ENCODE measurements around the gene ABCC8.

- TF ChIP-seq ZNF565 (CRISPR knock-in tag; conservative IDR thresholded peaks at IDR 0.05; ENCODE audit: low read depth) (no peak), OSR1 (CRISPR knock-in tag; IDR thresholded peaks at IDR 0.05) (no peak), PATZ1 (CRISPR knock-in tag; IDR thresholded peaks at IDR 0.05; ENCODE audit: borderline replicate concordance) (no peak), POU6F1 (CRISPR knock-in tag; IDR thresholded peaks at IDR 0.05; ENCODE audit: borderline replicate concordance, low read depth) (no peak), CSDC2 (CRISPR knock-in tag; IDR thresholded peaks at IDR 0.05) (no peak), ESRRG (CRISPR knock-in tag; IDR thresholded peaks at IDR 0.05) (no peak), ZFP3 (CRISPR knock-in tag; IDR thresholded peaks at IDR 0.05) (no peak), ZFP30 (CRISPR knock-in tag; IDR thresholded peaks at IDR 0.05) (no peak), ZNF8 (CRISPR knock-in tag; IDR thresholded peaks at IDR 0.05) (no peak), ARNTL (CRISPR knock-in tag; IDR thresholded peaks at IDR 0.05; ENCODE audit: borderline replicate concordance, low read depth) (no peak), ISL1 (CRISPR knock-in tag; IDR thresholded peaks at IDR 0.05) (no peak), RARB (CRISPR knock-in tag; IDR thresholded peaks at IDR 0.05) (no peak), SNAI2 (CRISPR knock-in tag; IDR thresholded peaks at IDR 0.05) (no peak)
Observed at GRCh38 chr11:17430616-17431015, 46.0 kb downstream of the ABCC8 start.

Data from SK-N-SH treated with all-trans-retinoic acid at 6 μM for 48 hours (cell line).